Measurements from ENCODE around the gene EFNA2.
A peak's percentile ranks its signal among the peaks of the same experiment; 100 is the strongest.

The EFNA2 gene

GRCh38 chr19:1258707-1259205 is 26.9 kb upstream of the EFNA2 start:
- Histone ChIP-seq H3K36me3 (ENCODE audit: control insufficient read depth, insufficient read depth, low read length) (peaks cover 32% of the 10 kb centered on the region), H3K4me3 (ENCODE audit: low read length) (peak overlapping the region; percentile 12), H3K9ac (ENCODE audit: low read length) (peak overlapping the region; percentile 65), H3K9me3 (ENCODE audit: control insufficient read depth, low read length) (no peaks in the 10 kb centered on the region), H3K4me1 (ENCODE audit: control insufficient read depth, insufficient read depth, low read length) (peaks cover 77% of the 10 kb centered on the region), H3K27me3 (ENCODE audit: control insufficient read depth, insufficient read depth, low read length) (no peaks in the 10 kb centered on the region)

GRCh38 chr19:1259206-1259875 is 26.3 kb upstream of the EFNA2 start:
- peaks cover 31% of the 10 kb centered on the region for H3K36me3 ChIP-seq (ENCODE audit: control insufficient read depth, insufficient read depth, low read length)
- H3K9ac ChIP-seq (ENCODE audit: low read length): peak overlapping the region; percentile 65
- peak overlapping the region; percentile 12 for H3K4me3 ChIP-seq (ENCODE audit: low read length)

GRCh38 chr19:1259876-1260748 is 25.6 kb upstream of the EFNA2 start:
- Histone ChIP-seq H3K27me3 (ENCODE audit: control insufficient read depth, insufficient read depth, low read length) (no peaks in the 10 kb centered on the region), H3K9me3 (ENCODE audit: control insufficient read depth, low read length) (no peaks in the 10 kb centered on the region), H3K4me1 (ENCODE audit: control insufficient read depth, insufficient read depth, low read length) (peaks cover 72% of the 10 kb centered on the region), H3K36me3 (ENCODE audit: control insufficient read depth, insufficient read depth, low read length) (peaks cover 23% of the 10 kb centered on the region), H3K4me3 (ENCODE audit: low read length) (no peak overlapping the region), H3K9ac (ENCODE audit: low read length) (peak overlapping the region; percentile 65)

More at GRCh38 chr19:1259206-1259875, 26.3 kb upstream of the EFNA2 start:
- peaks cover 72% of the 10 kb centered on the region for H3K4me1 ChIP-seq (ENCODE audit: control insufficient read depth, insufficient read depth, low read length)
- no peaks in the 10 kb centered on the region for H3K9me3 ChIP-seq (ENCODE audit: control insufficient read depth, low read length)
- no peaks in the 10 kb centered on the region for H3K27me3 ChIP-seq (ENCODE audit: control insufficient read depth, insufficient read depth, low read length)

GRCh38 chr19:1260749-1261537 is 24.7 kb upstream of the EFNA2 start:
- peak overlapping the region; percentile 92 for H3K4me3 ChIP-seq (ENCODE audit: low read length)
- no peaks in the 10 kb centered on the region for H3K9me3 ChIP-seq (ENCODE audit: control insufficient read depth, low read length)
- H3K27me3 ChIP-seq (ENCODE audit: control insufficient read depth, insufficient read depth, low read length): no peaks in the 10 kb centered on the region
- peaks cover 14% of the 10 kb centered on the region for H3K36me3 ChIP-seq (ENCODE audit: control insufficient read depth, insufficient read depth, low read length)
- H3K9ac ChIP-seq (ENCODE audit: low read length): peak overlapping the region; percentile 91
- H3K4me1 ChIP-seq (ENCODE audit: control insufficient read depth, insufficient read depth, low read length): peaks cover 71% of the 10 kb centered on the region

GRCh38 chr19:1261538-1261797 is 24.2 kb upstream of the EFNA2 start:
- H3K9ac ChIP-seq (ENCODE audit: low read length): peak overlapping the region; percentile 91
- H3K27me3 ChIP-seq (ENCODE audit: control insufficient read depth, insufficient read depth, low read length): no peaks in the 10 kb centered on the region
- H3K36me3 ChIP-seq (ENCODE audit: control insufficient read depth, insufficient read depth, low read length): peaks cover 13% of the 10 kb centered on the region
- peak overlapping the region; percentile 92 for H3K4me3 ChIP-seq (ENCODE audit: low read length)
- no peaks in the 10 kb centered on the region for H3K9me3 ChIP-seq (ENCODE audit: control insufficient read depth, low read length)
- H3K4me1 ChIP-seq (ENCODE audit: control insufficient read depth, insufficient read depth, low read length): peaks cover 75% of the 10 kb centered on the region

GRCh38 chr19:1261798-1262622 is 23.7 kb upstream of the EFNA2 start:
- Histone ChIP-seq H3K36me3 (ENCODE audit: control insufficient read depth, insufficient read depth, low read length) (peaks cover 7% of the 10 kb centered on the region), H3K9me3 (ENCODE audit: control insufficient read depth, low read length) (no peaks in the 10 kb centered on the region), H3K4me1 (ENCODE audit: control insufficient read depth, insufficient read depth, low read length) (peaks cover 76% of the 10 kb centered on the region), H3K4me3 (ENCODE audit: low read length) (peak overlapping the region; percentile 92), H3K27me3 (ENCODE audit: control insufficient read depth, insufficient read depth, low read length) (no peaks in the 10 kb centered on the region), H3K9ac (ENCODE audit: low read length) (peak overlapping the region; percentile 91)

- H3K9ac ChIP-seq (ENCODE audit: low read length): peak overlapping the region; percentile 71
- H3K4me1 ChIP-seq (ENCODE audit: control insufficient read depth, insufficient read depth, low read length): peaks cover 83% of the 10 kb centered on the region
- H3K27me3 ChIP-seq (ENCODE audit: control insufficient read depth, insufficient read depth, low read length): no peaks in the 10 kb centered on the region
- H3K9me3 ChIP-seq (ENCODE audit: control insufficient read depth, low read length): no peaks in the 10 kb centered on the region
- H3K4me3 ChIP-seq (ENCODE audit: low read length): no peak overlapping the region
- peaks cover 5% of the 10 kb centered on the region for H3K36me3 ChIP-seq (ENCODE audit: control insufficient read depth, insufficient read depth, low read length)
Measured at GRCh38 chr19:1262623-1263123, 23.0 kb upstream of the EFNA2 start.

- Histone ChIP-seq H3K9me3 (ENCODE audit: control insufficient read depth, low read length) (no peaks in the 10 kb centered on the region), H3K9ac (ENCODE audit: low read length) (peak overlapping the region; percentile 71), H3K36me3 (ENCODE audit: control insufficient read depth, insufficient read depth, low read length) (no peaks in the 10 kb centered on the region), H3K4me1 (ENCODE audit: control insufficient read depth, insufficient read depth, low read length) (peaks cover 83% of the 10 kb centered on the region), H3K4me3 (ENCODE audit: low read length) (no peak overlapping the region), H3K27me3 (ENCODE audit: control insufficient read depth, insufficient read depth, low read length) (no peaks in the 10 kb centered on the region)
Measured at GRCh38 chr19:1263188-1263587, 22.5 kb upstream of the EFNA2 start.

GRCh38 chr19:1264801-1265614 is 20.7 kb upstream of the EFNA2 start:
- Histone ChIP-seq H3K27me3 (ENCODE audit: control insufficient read depth, insufficient read depth, low read length) (no peaks in the 10 kb centered on the region), H3K4me3 (ENCODE audit: low read length) (peak overlapping the region; percentile 25), H3K36me3 (ENCODE audit: control insufficient read depth, insufficient read depth, low read length) (no peaks in the 10 kb centered on the region), H3K9ac (ENCODE audit: low read length) (no peak overlapping the region), H3K4me1 (ENCODE audit: control insufficient read depth, insufficient read depth, low read length) (peaks cover 76% of the 10 kb centered on the region), H3K9me3 (ENCODE audit: control insufficient read depth, low read length) (no peaks in the 10 kb centered on the region)

- Histone ChIP-seq H3K36me3 (ENCODE audit: control insufficient read depth, insufficient read depth, low read length) (no peaks in the 10 kb centered on the region), H3K9me3 (ENCODE audit: control insufficient read depth, low read length) (no peaks in the 10 kb centered on the region), H3K27me3 (ENCODE audit: control insufficient read depth, insufficient read depth, low read length) (no peaks in the 10 kb centered on the region), H3K4me1 (ENCODE audit: control insufficient read depth, insufficient read depth, low read length) (peaks cover 76% of the 10 kb centered on the region), H3K4me3 (ENCODE audit: low read length) (no peak overlapping the region), H3K9ac (ENCODE audit: low read length) (no peak overlapping the region)
Measured at GRCh38 chr19:1265615-1266128, 20.0 kb upstream of the EFNA2 start.
